Measurements from ENCODE around the gene OR5AU1. TPM values are rescaled to one million over a fixed set of nuclear protein-coding genes. Genes with fewer than 3 reads are reported as not detected.

The OR5AU1 gene
- polyA plus RNA-seq, 3 donors, result not detected

GRCh38 chr14:21133901-21134300 lies 22.0 kb downstream of the OR5AU1 start:
- Histone ChIP-seq H3K36me3 (replicated peaks in 1 of 2; ENCODE audit: control insufficient read depth in 1 of 2, insufficient read depth in 2 of 2, low read length in 2 of 2) (no peaks in the 10 kb centered on the region), H3K27me3 (ENCODE audit: control insufficient read depth in 2 of 2, insufficient read depth in 2 of 2, low read length in 2 of 2) (no peaks in the 10 kb centered on the region), H2AFZ (ENCODE audit: insufficient read depth, low read depth, low read length, poor library complexity, severe bottlenecking) (no peak overlapping the region), H4K20me1 (ENCODE audit: insufficient read depth, low read length) (no peaks in the 10 kb centered on the region), H3K79me2 (ENCODE audit: insufficient read depth, low read length) (no peaks in the 10 kb centered on the region), H3K4me2 (replicated peaks; ENCODE audit: extremely low read depth, low read length, poor library complexity, severe bottlenecking) (no peak overlapping the region), H3K4me3 (replicated peaks in 1 of 3; ENCODE audit: low read depth in 2 of 3, low read length in 3 of 3) (no peak overlapping the region), H3K9me3 (replicated peaks in 1 of 2; ENCODE audit: control insufficient read depth in 1 of 2, insufficient read depth in 1 of 2, low read length in 2 of 2) (no peaks in the 10 kb centered on the region), H3K9ac (ENCODE audit: insufficient read depth, low read length, poor library complexity, severe bottlenecking) (no peak overlapping the region), H3K27ac (ENCODE audit: low read depth in 1 of 2, low read length in 2 of 2) (no peak overlapping the region), H3K4me1 (ENCODE audit: control insufficient read depth in 1 of 2, insufficient read depth in 2 of 2, low read length in 2 of 2) (no peaks in the 10 kb centered on the region)
- Mint-ChIP-seq H3K4me1 (peaks cover 3% of the 10 kb centered on the region), H3K36me3 (no peaks in the 10 kb centered on the region), H3K27me3 (ENCODE audit: low read depth in 3 of 3) (peaks cover 1 to 7% (median 3%) of the 10 kb centered on the region in 3 donors), H3K27ac (no peak overlapping the region), H3K4me3 (no peak overlapping the region), H3K9me3 (peaks cover 0 to 11% (median 2%) of the 10 kb centered on the region in 7 donors)
- no peak for DNase-seq
- intact Hi-C loops (cut with micrococcal nuclease), result no loop called here
- WGBS (ENCODE audit: insufficient coverage), result no CpG with 5 or more reads among the region's 1 CpG
- TF ChIP-seq CTCF (IDR thresholded peaks at IDR 0.05), result no peak

- peaks cover 18% of the 10 kb centered on the region for H3K4me1 Mint-ChIP-seq
- TF ChIP-seq CTCF (IDR thresholded peaks at IDR 0.05), result no peak
- Histone ChIP-seq H3K9me3 (replicated peaks in 1 of 2; ENCODE audit: control insufficient read depth in 1 of 2, insufficient read depth in 1 of 2, low read length in 2 of 2) (no peaks in the 10 kb centered on the region), H4K20me1 (ENCODE audit: insufficient read depth, low read length) (no peaks in the 10 kb centered on the region), H3K27me3 (ENCODE audit: control insufficient read depth in 2 of 2, insufficient read depth in 2 of 2, low read length in 2 of 2) (no peaks in the 10 kb centered on the region), H3K4me1 (ENCODE audit: control insufficient read depth in 1 of 2, insufficient read depth in 2 of 2, low read length in 2 of 2) (peaks cover 18 to 20% of the 10 kb centered on the region in 2 donors), H3K9ac (ENCODE audit: insufficient read depth, low read length, poor library complexity, severe bottlenecking) (no peak overlapping the region), H3K4me3 (replicated peaks in 1 of 3; ENCODE audit: low read depth in 2 of 3, low read length in 3 of 3) (no peak overlapping the region), H3K36me3 (replicated peaks in 1 of 2; ENCODE audit: control insufficient read depth in 1 of 2, insufficient read depth in 2 of 2, low read length in 2 of 2) (no peaks in the 10 kb centered on the region), H3K79me2 (ENCODE audit: insufficient read depth, low read length) (no peaks in the 10 kb centered on the region), H3K27ac (ENCODE audit: low read depth in 1 of 2, low read length in 2 of 2) (no peak overlapping the region), H3K4me2 (replicated peaks; ENCODE audit: extremely low read depth, low read length, poor library complexity, severe bottlenecking) (no peak overlapping the region), H2AFZ (ENCODE audit: insufficient read depth, low read depth, low read length, poor library complexity, severe bottlenecking) (no peak overlapping the region)
- peaks cover 0 to 9% (median 3%) of the 10 kb centered on the region in 7 donors for H3K9me3 Mint-ChIP-seq
- peaks cover 0 to 3% (median under 1%) of the 10 kb centered on the region in 3 donors for H3K27me3 Mint-ChIP-seq (ENCODE audit: low read depth in 3 of 3)
- intact Hi-C loops (cut with micrococcal nuclease), result no loop called here
- WGBS (ENCODE audit: insufficient coverage), result 100% methylated on average over 1 of the region's 1 CpG
- H3K36me3 Mint-ChIP-seq, result no peaks in the 10 kb centered on the region
- no peak overlapping the region for H3K27ac Mint-ChIP-seq
- H3K4me3 Mint-ChIP-seq, result no peak overlapping the region
- DNase-seq, result no peak
Measured at GRCh38 chr14:21123429-21123828, 32.4 kb downstream of the OR5AU1 start.

All from CD14-positive monocyte (primary cell).